Fibroblast of mammary gland (primary cell): ENCODE measurements around the gene MIDN.

Experiments used
- DNase-seq: peaks from one replicate; pipeline ENCODE4 v3.0.0-alpha.2; 2010; ENCODE audit warnings: low read depth
- H3K4me3 ChIP-seq: 2 replicates; pipeline ENCODE4 v1.5.1; 2011; ENCODE audit warnings: low read depth, mild to moderate bottlenecking, low read length, moderate library complexity; ENCODE audit not compliant: control insufficient read depth
- CTCF ChIP-seq: conservative IDR thresholded peaks from 2 replicates; pipeline ENCODE4 v1.5.1; 2011; ENCODE audit warnings: low read depth, low read length, inconsistent platforms; ENCODE audit not compliant: control insufficient read depth, insufficient read depth

MIDN gene

DNA sequence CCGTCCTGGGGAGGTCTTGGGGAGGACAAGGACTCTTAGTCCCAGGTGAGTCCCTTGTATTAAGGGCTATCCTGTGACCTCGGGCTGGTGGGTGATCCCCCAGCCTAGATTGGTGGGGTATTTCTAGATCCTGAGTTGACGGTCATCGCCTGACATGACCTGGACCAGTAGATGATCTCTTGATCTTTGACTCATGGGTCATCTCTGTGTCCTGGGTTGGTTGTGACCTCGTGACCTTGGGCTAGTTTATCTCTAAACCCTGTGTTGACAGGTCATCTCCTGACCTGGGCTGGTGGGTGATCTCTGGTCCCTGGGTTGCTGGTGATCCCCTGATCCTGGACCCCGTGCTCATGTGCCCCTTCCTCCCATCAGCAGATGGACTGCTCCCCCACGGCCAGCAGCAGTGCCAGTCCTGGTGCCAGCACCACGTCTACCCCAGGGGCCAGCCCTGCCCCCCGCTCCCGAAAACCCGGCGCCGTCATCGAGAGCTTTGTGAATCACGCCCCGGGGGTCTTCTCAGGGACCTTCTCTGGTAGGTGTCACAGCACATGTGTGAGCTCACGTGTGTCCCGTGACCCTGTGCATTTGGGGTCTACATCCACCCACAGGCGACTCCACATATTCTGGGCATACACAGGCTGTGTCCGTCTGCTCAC is 6.3 kb downstream of the MIDN start:
- TF ChIP-seq CTCF = no peak
- H3K4me3 ChIP-seq = no peak overlapping the region
- DNase-seq = no peak

GRCh38 chr19:1255186-1256161 is 7.1 kb downstream of the MIDN start:
- DNase-seq = no peak
- no peak overlapping the region for H3K4me3 ChIP-seq
- TF ChIP-seq CTCF = no peak

GRCh38 chr19:1256646-1257474 is 8.5 kb downstream of the MIDN start:
- no peak overlapping the region for H3K4me3 ChIP-seq
- DNase-seq = no peak
- no peak for TF ChIP-seq CTCF

DNA sequence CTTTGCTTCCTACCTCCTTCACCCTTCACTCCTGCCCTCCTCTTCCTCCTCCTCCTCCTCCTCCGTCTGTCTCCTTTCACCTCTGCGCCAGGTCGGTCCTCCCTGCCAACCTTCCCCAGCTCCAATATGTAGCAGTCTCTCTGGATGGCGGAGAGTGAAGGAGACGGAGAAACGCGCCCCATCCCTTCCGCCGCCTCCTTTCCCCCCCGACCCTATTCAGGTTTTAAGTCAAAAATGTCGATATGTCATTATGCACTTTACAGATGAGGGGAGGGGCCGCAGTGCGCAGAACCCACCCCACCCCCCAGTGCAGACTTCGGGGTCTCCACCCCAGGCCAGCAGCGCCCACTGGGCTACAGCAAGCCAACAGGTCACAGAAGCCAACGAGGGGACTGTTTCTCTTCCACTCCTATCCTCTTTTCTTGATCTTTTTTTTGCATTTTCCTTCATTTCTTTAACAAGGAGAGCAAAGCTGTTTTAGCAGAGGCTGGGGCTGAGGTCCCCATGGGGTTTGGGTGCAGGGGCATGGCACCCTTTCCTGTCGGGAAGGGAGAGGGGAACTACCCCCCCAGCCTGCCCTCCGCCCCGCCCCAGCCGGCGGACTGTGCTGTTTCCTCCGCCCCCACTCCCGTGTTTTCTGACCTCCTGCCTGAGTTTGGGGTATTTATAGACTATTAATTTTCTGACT is 9.2 kb downstream of the MIDN start:
- H3K4me3 ChIP-seq = no peak overlapping the region
- no peak for DNase-seq
- no peak for TF ChIP-seq CTCF

DNA sequence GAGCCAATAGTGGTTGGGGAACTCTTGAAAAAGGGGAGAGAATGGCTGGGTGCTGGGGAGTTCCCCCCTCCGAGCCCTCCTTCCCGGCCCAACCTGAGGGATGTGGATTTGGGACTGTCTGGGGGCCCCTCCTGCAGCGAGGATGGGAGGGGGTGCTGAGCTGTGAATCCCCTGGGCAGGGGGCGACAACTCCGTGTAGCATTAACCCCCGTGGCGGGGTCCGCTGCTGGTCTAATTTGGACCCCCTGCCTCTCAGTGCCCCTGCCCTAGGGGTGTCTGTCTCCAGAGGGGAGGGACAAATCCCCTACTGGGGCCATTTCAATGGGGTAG is 9.7 kb downstream of the MIDN start:
- DNase-seq = no peak
- no peak overlapping the region for H3K4me3 ChIP-seq
- TF ChIP-seq CTCF = no peak

DNA sequence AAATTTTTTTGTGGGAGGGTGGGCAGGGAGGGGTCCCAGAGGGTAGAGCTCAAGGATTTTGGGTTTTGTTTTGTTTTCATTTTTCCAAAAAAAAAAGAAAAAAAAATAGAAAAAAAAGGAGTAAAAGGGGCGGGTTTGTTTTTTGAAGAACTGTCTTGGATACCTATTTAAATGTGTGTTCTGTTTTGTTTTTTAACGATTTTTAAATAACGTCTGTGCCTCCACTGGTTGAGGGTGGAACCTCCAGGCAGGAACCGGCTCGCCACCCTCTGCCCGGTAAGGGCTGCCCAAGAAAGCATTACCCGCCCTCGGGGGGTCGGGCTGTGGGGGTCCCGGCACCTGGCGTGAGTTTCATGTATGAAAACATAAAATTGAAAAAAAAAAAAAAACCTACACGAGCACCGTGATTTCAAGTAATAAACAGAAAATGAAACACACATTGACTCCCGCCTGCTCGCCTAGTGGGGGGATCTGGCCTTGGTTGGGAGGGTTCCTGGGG is 10.4 kb downstream of the MIDN start:
- no peak for TF ChIP-seq CTCF
- DNase-seq = no peak
- H3K4me3 ChIP-seq = no peak overlapping the region
